ENCODE measurements around the gene CPA5. TPM values are rescaled to one million over a fixed set of nuclear protein-coding genes. Genes with fewer than 3 reads are reported as not detected.

CPA5 gene
- total RNA-seq, 1 experiment from 2014 or later = not detected

GRCh38 chr7:130346941-130347340, 2.3 kb downstream of the CPA5 start:
- H3K36me3 Mint-ChIP-seq = no peaks in the 10 kb centered on the region

GRCh38 chr7:130349911-130350782, 5.5 kb downstream of the CPA5 start:
- Mint-ChIP-seq H3K4me3 (no peak overlapping the region), H3K36me3 (no peaks in the 10 kb centered on the region), H3K27ac (no peak overlapping the region), H3K27me3 (ENCODE audit: low read depth) (no peaks in the 10 kb centered on the region; the same call in 1 of the 2 replicates), H3K9me3 (no peaks in the 10 kb centered on the region), H3K4me1 (peaks cover 44% of the 10 kb centered on the region)
- DNase-seq (ENCODE audit: low spot score) = no peak
- TF ChIP-seq CREM (CRISPR knock-in tag; IDR thresholded peaks at IDR 0.05) (no peak), MLX (CRISPR knock-in tag; IDR thresholded peaks at IDR 0.05) (0 out of 2 replicates have a peak, but pooled peaks have one; percentile 61), CBFB (CRISPR knock-in tag; IDR thresholded peaks at IDR 0.05; ENCODE audit: low read depth) (no peak), CREB1 (CRISPR knock-in tag; IDR thresholded peaks at IDR 0.05) (no peak), HMGXB4 (CRISPR knock-in tag; IDR thresholded peaks at IDR 0.05) (no peak), ZNF219 (CRISPR knock-in tag; IDR thresholded peaks at IDR 0.05; ENCODE audit: borderline replicate concordance) (no peak), ZNF138 (CRISPR knock-in tag; conservative IDR thresholded peaks at IDR 0.05) (no peak)
- ATAC-seq = peak; percentile 27
- CTCF ChIA-PET = interaction anchor here (0.6 to 0.7 kb wide), 2 partner anchors 13 to 32 kb away, joined by 3 read pairs; no protein-coding TSS in a partner anchor
- POLR2A ChIA-PET = no interaction called here

More at GRCh38 chr7:130346941-130347340, 2.3 kb downstream of the CPA5 start:
- no peak overlapping the region for H3K27ac Mint-ChIP-seq
- H3K27me3 Mint-ChIP-seq (ENCODE audit: low read depth) = no peaks in the 10 kb centered on the region; the same call in 1 of the 2 replicates
- CTCF ChIA-PET = interaction anchor here (0.9 kb wide), 1 partner anchor 9 kb away, joined by 3 read pairs; no protein-coding TSS in a partner anchor
- TF ChIP-seq GABPB1 (CRISPR knock-in tag; IDR thresholded peaks at IDR 0.05) = no peak
- no peak for TF ChIP-seq IRF2 (CRISPR knock-in tag; IDR thresholded peaks at IDR 0.05; ENCODE audit: borderline replicate concordance, low read depth)
- TF ChIP-seq, protein P1, sequence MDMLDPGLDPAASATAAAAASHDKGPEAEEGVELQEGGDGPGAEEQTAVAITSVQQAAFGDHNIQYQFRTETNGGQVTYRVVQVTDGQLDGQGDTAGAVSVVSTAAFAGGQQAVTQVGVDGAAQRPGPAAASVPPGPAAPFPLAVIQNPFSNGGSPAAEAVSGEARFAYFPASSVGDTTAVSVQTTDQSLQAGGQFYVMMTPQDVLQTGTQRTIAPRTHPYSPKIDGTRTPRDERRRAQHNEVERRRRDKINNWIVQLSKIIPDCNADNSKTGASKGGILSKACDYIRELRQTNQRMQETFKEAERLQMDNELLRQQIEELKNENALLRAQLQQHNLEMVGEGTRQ (CRISPR knock-in tag; IDR thresholded peaks at IDR 0.05) = no peak
- TF ChIP-seq ZNF425 (CRISPR knock-in tag; conservative IDR thresholded peaks at IDR 0.05) = no peak
- no peak for TF ChIP-seq NFYB (CRISPR knock-in tag; conservative IDR thresholded peaks at IDR 0.05; ENCODE audit: low read depth)
- no peak overlapping the region for H3K4me3 Mint-ChIP-seq
- POLR2A ChIA-PET = no interaction called here
- no peaks in the 10 kb centered on the region for H3K9me3 Mint-ChIP-seq
- ATAC-seq (no peak), DNase-seq (ENCODE audit: low spot score) (no peak)
- H3K4me1 Mint-ChIP-seq = peaks cover 37% of the 10 kb centered on the region

DNA sequence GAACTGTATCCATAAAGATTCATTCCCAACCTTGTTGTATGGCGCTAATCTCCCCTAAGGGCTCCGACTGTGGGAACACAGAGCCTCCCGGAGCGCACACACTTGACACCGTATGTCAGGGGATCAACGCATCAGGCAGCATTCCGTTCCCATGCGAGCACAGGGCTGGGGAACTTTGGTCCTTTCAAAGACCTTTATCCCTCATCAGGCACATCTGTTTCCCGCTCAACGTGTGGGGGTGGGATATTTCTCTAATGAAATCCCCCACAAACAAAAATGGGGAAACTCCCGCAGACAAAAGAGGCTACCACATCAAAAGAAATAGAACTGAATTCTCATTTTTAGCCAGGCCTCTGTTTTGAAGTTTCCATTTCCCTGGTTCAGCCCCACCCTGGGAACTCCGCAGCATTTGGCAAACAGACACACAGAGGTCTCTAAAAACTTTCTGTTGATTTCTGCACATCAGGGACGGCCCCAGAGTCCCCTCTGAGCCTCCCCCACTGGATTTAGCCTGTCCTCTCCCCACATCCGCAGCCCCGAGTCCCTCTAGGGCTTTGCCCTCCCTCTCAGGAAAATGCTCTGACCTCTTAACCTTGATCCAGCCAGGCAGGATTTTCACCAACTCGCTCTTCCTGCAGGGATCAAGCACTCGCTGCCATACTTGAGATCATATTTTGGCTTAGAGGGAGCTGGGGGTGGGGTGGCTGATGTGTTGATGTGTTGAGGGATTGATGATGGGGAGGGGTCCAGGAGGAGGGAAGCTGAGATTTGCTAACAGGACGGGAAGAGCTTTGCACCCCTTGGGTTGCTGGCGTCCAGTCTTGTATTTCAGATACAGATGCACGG, 6.6 kb downstream of the CPA5 start:
- Mint-ChIP-seq H3K9me3 (no peaks in the 10 kb centered on the region), H3K36me3 (no peaks in the 10 kb centered on the region), H3K27me3 (ENCODE audit: low read depth) (no peaks in the 10 kb centered on the region; the same call in 1 of the 2 replicates), H3K4me3 (no peak overlapping the region), H3K4me1 (peaks cover 42% of the 10 kb centered on the region), H3K27ac (no peak overlapping the region)
- ChIA-PET POLR2A (no interaction called here), CTCF (no interaction called here)
- DNase-seq (ENCODE audit: low spot score) (no peak), ATAC-seq (no peak)
- TF ChIP-seq HMGA2 (CRISPR knock-in tag; IDR thresholded peaks at IDR 0.05) (0 out of 2 replicates have a peak, but pooled peaks have one; percentile 3), SMAD4 (CRISPR knock-in tag; IDR thresholded peaks at IDR 0.05) (no peak), CREM (CRISPR knock-in tag; IDR thresholded peaks at IDR 0.05) (no peak), MXD4 (CRISPR knock-in tag; IDR thresholded peaks at IDR 0.05; ENCODE audit: borderline replicate concordance) (no peak), MYBL2 (CRISPR knock-in tag; IDR thresholded peaks at IDR 0.05) (no peak)
